ENCODE data around the gene CNGB1.

DNA sequence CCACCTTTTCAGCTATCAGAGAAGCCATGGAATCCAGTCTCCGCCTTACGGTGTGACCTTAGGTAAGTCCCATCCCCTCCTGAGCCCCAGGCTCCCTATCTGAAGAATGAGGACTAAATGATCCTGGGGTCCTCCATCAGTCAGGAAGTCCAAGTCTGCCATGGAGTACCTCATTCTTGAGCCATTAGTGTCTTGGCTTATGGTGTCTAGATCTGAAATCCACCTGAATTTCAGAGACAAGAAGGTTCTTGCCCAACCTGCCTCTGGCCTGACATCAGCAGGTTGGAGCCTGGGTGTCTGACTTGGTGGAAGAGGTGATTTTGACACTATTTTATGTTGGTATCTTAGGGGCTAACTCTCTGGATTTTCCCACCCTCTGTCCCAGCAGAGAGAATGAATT lies 47.1 kb downstream of the CNGB1 start:
- no peak for TF ChIP-seq CTCF (IDR thresholded peaks at IDR 0.05)
- no peak for TF ChIP-seq POLR2A (IDR thresholded peaks at IDR 0.05)
